ENCODE measurements around the gene SPDYE3.
"Not testable (repeated sequence)": the region's sequence is repeated elsewhere in the genome, so short reads cannot be mapped to it uniquely, and the experiment has no call there.

SPDYE3 gene

DNA sequence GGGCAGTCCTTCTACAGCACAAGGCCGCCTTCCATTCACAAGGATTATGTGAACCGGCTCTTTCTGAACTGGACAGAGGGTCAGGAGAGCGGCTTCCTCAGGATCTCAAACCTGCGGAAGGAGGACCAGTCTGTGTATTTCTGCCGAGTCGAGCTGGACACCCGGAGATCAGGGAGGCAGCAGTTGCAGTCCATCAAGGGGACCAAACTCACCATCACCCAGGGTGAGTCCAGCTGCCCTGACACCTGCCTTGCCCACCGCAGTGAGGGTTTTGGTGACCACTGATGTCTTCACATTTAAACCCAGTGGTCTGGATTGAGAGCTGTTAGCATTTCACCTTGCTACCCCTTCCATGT lies 51.3 kb downstream of the SPDYE3 start:
- H3K4me3 ChIP-seq (ENCODE audit: low read depth in 1 of 2, low read length in 1 of 2) = peak overlapping the region; percentile 65 to 68
- TF ChIP-seq, protein P1, sequence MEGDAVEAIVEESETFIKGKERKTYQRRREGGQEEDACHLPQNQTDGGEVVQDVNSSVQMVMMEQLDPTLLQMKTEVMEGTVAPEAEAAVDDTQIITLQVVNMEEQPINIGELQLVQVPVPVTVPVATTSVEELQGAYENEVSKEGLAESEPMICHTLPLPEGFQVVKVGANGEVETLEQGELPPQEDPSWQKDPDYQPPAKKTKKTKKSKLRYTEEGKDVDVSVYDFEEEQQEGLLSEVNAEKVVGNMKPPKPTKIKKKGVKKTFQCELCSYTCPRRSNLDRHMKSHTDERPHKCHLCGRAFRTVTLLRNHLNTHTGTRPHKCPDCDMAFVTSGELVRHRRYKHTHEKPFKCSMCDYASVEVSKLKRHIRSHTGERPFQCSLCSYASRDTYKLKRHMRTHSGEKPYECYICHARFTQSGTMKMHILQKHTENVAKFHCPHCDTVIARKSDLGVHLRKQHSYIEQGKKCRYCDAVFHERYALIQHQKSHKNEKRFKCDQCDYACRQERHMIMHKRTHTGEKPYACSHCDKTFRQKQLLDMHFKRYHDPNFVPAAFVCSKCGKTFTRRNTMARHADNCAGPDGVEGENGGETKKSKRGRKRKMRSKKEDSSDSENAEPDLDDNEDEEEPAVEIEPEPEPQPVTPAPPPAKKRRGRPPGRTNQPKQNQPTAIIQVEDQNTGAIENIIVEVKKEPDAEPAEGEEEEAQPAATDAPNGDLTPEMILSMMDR (IDR thresholded peaks at IDR 0.05) = no peak
- H3K36me3 ChIP-seq = peaks cover 43% of the 10 kb centered on the region
- H3K4me1 ChIP-seq (ENCODE audit: control insufficient read depth in 1 of 2, insufficient read depth in 1 of 2, low read depth in 1 of 2, low read length in 1 of 2) = peaks cover 63 to 69% of the 10 kb centered on the region in 2 experiments
- H3K9me3 ChIP-seq = no peaks in the 10 kb centered on the region
- H3K27ac ChIP-seq = peak overlapping the region; percentile 100
- no peaks in the 10 kb centered on the region for H3K27me3 ChIP-seq

DNA sequence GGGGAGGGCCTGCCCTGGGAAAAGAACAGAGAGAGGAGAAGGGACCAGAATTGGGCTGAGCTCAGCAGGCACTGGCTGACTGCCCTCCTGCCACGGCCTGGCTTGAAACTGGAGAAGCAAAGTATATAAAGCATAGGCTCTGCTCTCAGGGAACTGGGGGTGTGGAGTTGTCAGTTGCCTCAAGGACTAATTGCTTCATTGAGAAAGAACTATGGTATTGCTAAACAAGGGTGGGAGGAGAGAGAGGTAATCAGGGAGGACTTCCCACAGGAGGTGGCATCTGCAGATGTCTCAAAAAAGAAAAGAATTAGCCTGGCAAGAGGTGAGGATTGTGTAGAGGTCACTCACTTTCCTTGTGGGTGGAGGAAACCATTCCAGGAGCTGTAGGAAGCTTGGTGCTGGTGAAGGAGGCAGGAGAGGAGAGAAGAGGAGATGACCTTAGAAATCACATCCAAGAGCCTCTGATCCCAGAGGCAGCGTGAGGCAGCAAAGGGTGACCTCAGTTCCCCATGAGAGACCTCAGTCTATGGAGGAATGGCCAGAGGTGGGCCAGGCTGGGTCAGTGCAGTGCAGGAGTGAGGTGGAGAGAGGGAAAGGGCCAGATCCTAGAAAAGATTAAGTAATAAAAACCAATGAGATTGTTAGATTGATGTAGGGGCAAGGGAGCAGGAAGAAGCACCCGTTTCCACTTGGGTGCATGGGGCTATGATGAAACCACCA lies 52.8 kb downstream of the SPDYE3 start:
- peaks cover 43% of the 10 kb centered on the region for H3K36me3 ChIP-seq
- TF ChIP-seq, protein P1 (IDR thresholded peaks at IDR 0.05) = no peak
- H3K4me3 ChIP-seq (ENCODE audit: low read depth in 1 of 2, low read length in 1 of 2) = peak overlapping the region; percentile 29 to 38
- H3K27me3 ChIP-seq = no peaks in the 10 kb centered on the region
- no peaks in the 10 kb centered on the region for H3K9me3 ChIP-seq
- H3K27ac ChIP-seq = peak overlapping the region; percentile 100
- peaks cover 68 to 70% of the 10 kb centered on the region in 2 experiments for H3K4me1 ChIP-seq (ENCODE audit: control insufficient read depth in 1 of 2, insufficient read depth in 1 of 2, low read depth in 1 of 2, low read length in 1 of 2)

DNA sequence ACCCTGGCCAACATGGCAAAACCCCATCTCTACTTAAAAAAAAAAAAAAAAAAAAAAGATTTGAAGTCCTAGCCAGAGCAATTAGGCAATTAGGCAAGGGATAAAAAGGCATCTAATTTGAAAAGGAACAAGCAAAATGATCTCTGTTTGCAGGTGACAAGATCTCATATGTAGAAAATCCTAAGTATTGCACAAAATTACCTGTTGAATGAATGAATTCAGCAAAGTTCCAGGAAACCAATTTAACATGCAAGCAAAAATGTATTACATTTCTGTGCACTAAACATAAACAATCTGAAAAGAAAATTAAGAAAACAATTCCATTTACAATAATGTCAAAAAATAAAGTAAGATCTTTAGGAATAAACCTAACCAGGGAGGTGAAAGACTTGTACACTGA lies 55.6 kb downstream of the SPDYE3 start:
- Histone ChIP-seq H3K27ac (peak overlapping the region; percentile 100), H3K36me3 (peaks cover 43% of the 10 kb centered on the region), H3K9me3 (no peaks in the 10 kb centered on the region), H3K4me3 (ENCODE audit: low read depth in 1 of 2, low read length in 1 of 2) (no peak overlapping the region), H3K27me3 (no peaks in the 10 kb centered on the region), H3K4me1 (ENCODE audit: control insufficient read depth in 1 of 2, insufficient read depth in 1 of 2, low read depth in 1 of 2, low read length in 1 of 2) (peaks cover 68 to 70% of the 10 kb centered on the region in 2 experiments)
- TF ChIP-seq, protein P1 (IDR thresholded peaks at IDR 0.05) = no peak

DNA sequence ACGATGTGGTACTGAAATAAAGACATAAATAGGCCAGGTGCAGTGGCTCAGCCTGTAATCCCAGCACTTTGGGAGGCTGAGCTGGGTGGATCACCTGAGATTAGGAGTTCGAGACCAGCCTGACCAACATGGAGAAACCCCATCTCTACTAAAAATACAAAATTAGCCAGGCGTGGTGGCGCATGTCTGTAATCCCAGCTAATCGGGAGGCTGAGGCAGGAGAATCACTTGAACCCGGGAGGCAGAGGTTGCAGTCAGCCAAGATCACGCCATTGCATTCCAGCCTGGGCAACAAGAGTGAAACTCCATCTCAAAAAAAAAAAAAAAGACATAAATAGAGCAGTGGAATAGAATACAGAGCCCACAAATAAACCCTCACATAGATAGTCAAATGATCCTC lies 56.3 kb downstream of the SPDYE3 start:
- H3K27me3 ChIP-seq; H3K9me3 ChIP-seq; H3K4me3 ChIP-seq (ENCODE audit: low read depth in 1 of 2, low read length in 1 of 2): not testable (repeated sequence)
- Histone ChIP-seq H3K36me3 (peaks cover 41% of the 10 kb centered on the region), H3K27ac (peak overlapping the region; percentile 100), H3K4me1 (ENCODE audit: control insufficient read depth in 1 of 2, insufficient read depth in 1 of 2, low read depth in 1 of 2, low read length in 1 of 2) (peaks cover 68 to 70% of the 10 kb centered on the region in 2 experiments)

DNA sequence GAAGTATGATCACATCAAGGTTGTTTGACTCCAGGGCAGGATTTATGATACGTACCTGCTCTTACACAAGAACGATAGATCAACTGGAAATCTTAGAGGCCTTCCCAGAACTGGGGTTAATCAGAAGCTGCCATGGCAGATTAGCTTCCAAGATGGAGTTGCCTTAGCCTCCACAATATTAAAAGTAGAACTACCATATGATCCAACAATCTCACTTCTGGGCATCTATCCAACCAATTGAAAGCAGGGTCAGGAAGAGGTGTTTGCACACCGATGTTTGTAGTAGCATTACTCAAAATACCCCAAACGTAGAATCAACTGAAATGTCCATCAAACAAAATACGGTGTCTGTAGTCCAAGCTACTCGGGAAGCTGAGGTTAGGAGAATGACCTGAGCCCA lies 57.0 kb downstream of the SPDYE3 start:
- TF ChIP-seq, protein P1 (IDR thresholded peaks at IDR 0.05) = no peak
- no peaks in the 10 kb centered on the region for H3K27me3 ChIP-seq
- H3K9me3 ChIP-seq = no peaks in the 10 kb centered on the region
- peaks cover 66 to 70% of the 10 kb centered on the region in 2 experiments for H3K4me1 ChIP-seq (ENCODE audit: control insufficient read depth in 1 of 2, insufficient read depth in 1 of 2, low read depth in 1 of 2, low read length in 1 of 2)
- H3K27ac ChIP-seq = peak overlapping the region; percentile 100
- H3K4me3 ChIP-seq (ENCODE audit: low read depth in 1 of 2, low read length in 1 of 2) = no peak overlapping the region
- H3K36me3 ChIP-seq = peaks cover 34% of the 10 kb centered on the region

DNA sequence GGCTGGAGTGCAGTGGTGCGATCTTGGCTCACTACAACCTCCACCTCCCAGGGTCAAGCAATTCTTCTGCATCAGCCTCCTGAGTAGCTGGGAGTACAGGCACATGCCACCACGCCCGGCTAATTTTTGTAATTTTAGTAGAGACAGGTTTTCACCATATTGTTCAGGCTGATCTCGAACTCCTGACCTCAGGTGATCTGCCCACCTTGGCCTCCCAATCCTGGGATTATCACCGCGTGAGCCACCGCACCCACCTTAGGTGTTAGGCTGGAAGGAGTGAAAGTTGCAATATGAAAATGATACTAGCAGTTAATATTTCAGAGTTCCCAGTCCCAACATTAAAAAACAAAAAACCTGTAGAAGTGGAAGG lies 58.5 kb downstream of the SPDYE3 start:
- H3K9me3 ChIP-seq, H3K27me3 ChIP-seq: not testable (repeated sequence)
- Histone ChIP-seq H3K4me1 (ENCODE audit: control insufficient read depth in 1 of 2, insufficient read depth in 1 of 2, low read depth in 1 of 2, low read length in 1 of 2) (peaks cover 66 to 71% of the 10 kb centered on the region in 2 experiments), H3K36me3 (peaks cover 25% of the 10 kb centered on the region), H3K27ac (peak overlapping the region; percentile 100), H3K4me3 (ENCODE audit: low read depth in 1 of 2, low read length in 1 of 2) (peak overlapping the region in 1 of 2 experiments; percentile 10)
